ENCODE measurements around the gene TUT7.

- TF ChIP-seq FOXK2 (IDR thresholded peaks at IDR 0.05) = no peak
- TF ChIP-seq LEF1 (IDR thresholded peaks at IDR 0.05; ENCODE audit: borderline replicate concordance) = no peak
- TF ChIP-seq CTBP1 (IDR thresholded peaks at IDR 0.05; ENCODE audit: borderline replicate concordance) = no peak
Measured at GRCh38 chr9:86352440-86353077, 1.7 kb downstream of the TUT7 start.

All from HEK293T (cell line).